ENCODE measurements around the gene ASCC1.
A peak's percentile ranks its signal among the peaks of the same experiment; 100 is the strongest.
"Not testable (repeated sequence)": the region's sequence is repeated elsewhere in the genome, so short reads cannot be mapped to it uniquely, and the experiment has no call there.

ASCC1 gene

GRCh38 chr10:72215611-72216549 lies at the start of gene ASCC1, which contains the start of gene ANAPC16:
TSS of gene ASCC1 (minus strand) at chr10:72216276. CDS start at chr10:72213298, 2,978 bp downstream.
TSS of gene ANAPC16 (plus strand) at chr10:72216012. CDS start at chr10:72223915, 7,903 bp downstream.
- no peak for FAIRE-seq

GRCh38 chr10:72265508-72265907 lies 49.4 kb upstream of the ASCC1 start:
- FAIRE-seq, result no peak

GRCh38 chr10:72264536-72264935 lies 48.5 kb upstream of the ASCC1 start:
- no peak for FAIRE-seq

- no peak for FAIRE-seq
These were observed 47.7 kb upstream of the ASCC1 start for GRCh38 chr10:72263613-72264241.

GRCh38 chr10:72261784-72262404 lies 45.8 kb upstream of the ASCC1 start:
- no peak for FAIRE-seq

GRCh38 chr10:72260976-72261783 lies 45.1 kb upstream of the ASCC1 start:
- FAIRE-seq, result no peak

GRCh38 chr10:72260239-72260975 lies 44.3 kb upstream of the ASCC1 start:
- peak; percentile 86 for FAIRE-seq

GRCh38 chr10:72259491-72260238 lies 43.6 kb upstream of the ASCC1 start:
- FAIRE-seq, result no peak

- no peak for FAIRE-seq
These were observed 42.5 kb upstream of the ASCC1 start for GRCh38 chr10:72258617-72259016.

- no peak for FAIRE-seq
These were observed 41.2 kb upstream of the ASCC1 start for GRCh38 chr10:72257051-72257892.

GRCh38 chr10:72255977-72256729 lies 40.1 kb upstream of the ASCC1 start:
- no peak for FAIRE-seq

GRCh38 chr10:72254813-72255568 lies 38.9 kb upstream of the ASCC1 start:
- peak; percentile 81 for FAIRE-seq

- FAIRE-seq, result no peak
These were observed 37.5 kb upstream of the ASCC1 start for GRCh38 chr10:72253578-72253977.

- FAIRE-seq, result no peak
These were observed 36.9 kb upstream of the ASCC1 start for GRCh38 chr10:72252972-72253371.

GRCh38 chr10:72251635-72252034 lies 35.6 kb upstream of the ASCC1 start:
- no peak for FAIRE-seq

GRCh38 chr10:72250666-72251065 lies 34.6 kb upstream of the ASCC1 start:
- no peak for FAIRE-seq

- not testable (repeated sequence) for FAIRE-seq
These were observed 33.2 kb upstream of the ASCC1 start for GRCh38 chr10:72249176-72249862.
